ENCODE measurements around the gene CCDC192. TPM values are rescaled to one million over a fixed set of nuclear protein-coding genes. Genes with fewer than 3 reads are reported as not detected.

The CCDC192 gene
- total and polyA plus RNA-seq, 2 donors (not counting 3 experiments of a cell fraction or from before 2014, with no cell fraction given), result not detected

DNA sequence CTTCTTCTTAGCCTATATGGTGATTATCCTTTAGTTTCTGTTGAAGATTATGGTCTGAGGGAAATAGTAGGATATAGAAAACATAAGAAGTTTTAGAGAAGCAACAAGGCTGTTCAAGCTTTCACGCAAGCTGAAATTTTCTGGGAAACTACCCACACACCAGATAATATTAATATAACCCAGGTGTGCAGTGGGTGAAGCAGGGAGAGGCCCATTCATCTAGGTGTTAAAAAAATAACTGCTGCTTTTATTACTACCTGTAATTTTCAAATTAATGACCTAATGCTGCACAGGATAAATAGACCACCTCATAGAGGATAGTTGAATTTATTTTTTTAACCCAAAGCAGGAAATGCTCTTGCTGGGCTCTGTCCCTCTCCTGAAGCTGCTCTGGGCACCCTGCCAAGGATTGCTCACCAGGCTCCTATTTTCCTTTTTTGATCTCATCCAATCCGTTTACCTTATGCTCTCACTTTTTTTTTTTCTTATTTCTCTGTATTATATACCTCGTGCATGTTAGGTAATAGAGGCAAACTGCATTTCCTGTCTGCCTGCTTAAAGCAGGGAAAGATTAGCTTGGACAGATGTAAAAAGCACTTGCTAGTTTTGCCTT, 256.1 kb downstream of the CCDC192 start:
- ChIA-PET POLR2A (no interaction called here), CTCF (interaction anchor here (0.8 to 2.8 kb wide), 10 partner anchors 9 to 395 kb away, joined by 3 to 18 read pairs (median 5); no protein-coding TSS in a partner anchor)
- Histone ChIP-seq H3K4me2 (ENCODE audit: insufficient read depth, low read length) (peak overlapping the region; percentile 58), H2AFZ (ENCODE audit: low read depth, low read length) (no peak overlapping the region), H3K36me3 (ENCODE audit: control insufficient read depth in 2 of 2, extremely low read depth in 1 of 2, insufficient read depth in 2 of 2, low read length in 2 of 2) (no peaks in the 10 kb centered on the region), H3K9me1 (replicated peaks; ENCODE audit: control insufficient read depth, extremely low read depth, insufficient read depth, low read length) (no peaks in the 10 kb centered on the region), H3K27ac (ENCODE audit: insufficient read depth, low read depth, low read length) (peak overlapping the region; percentile 64), H3K9me3 (replicated peaks; ENCODE audit: control insufficient read depth, insufficient read depth, low read length) (no peaks in the 10 kb centered on the region), H3K79me2 (ENCODE audit: control insufficient read depth, insufficient read depth, low read length) (no peaks in the 10 kb centered on the region), H3K4me3 (replicated peaks in 1 of 3; ENCODE audit: insufficient read depth in 1 of 3, low read depth in 1 of 3, low read length in 3 of 3) (no peak overlapping the region), H3K27me3 (ENCODE audit: control insufficient read depth in 2 of 2, insufficient read depth in 2 of 2, low read length in 2 of 2) (no peaks in the 10 kb centered on the region), H4K20me1 (replicated peaks; ENCODE audit: control insufficient read depth, extremely low read depth, insufficient read depth, low read length) (no peaks in the 10 kb centered on the region), H3K9ac (replicated peaks; ENCODE audit: extremely low read depth, insufficient read depth, low read length) (peak overlapping the region; percentile 28), H3K4me1 (ENCODE audit: control insufficient read depth, extremely low read depth, insufficient read depth, low read length) (peaks cover 44% of the 10 kb centered on the region)
- FAIRE-seq, result peak; percentile 84
- DNase-seq (ENCODE audit: low read depth, low spot score), result peak; percentile 86
- no TSS peak for BruUV-seq (replicated peaks)
- dilution Hi-C loops (cut with MboI; ENCODE audit: extremely low pct_ligation_motif_present, low sequenced_read_pairs) (no loop called here), intact Hi-C loops (cut with micrococcal nuclease) (loop anchor here (1.0 to 2.0 kb wide), 4 partner anchors 17 to 124 kb away; partner anchors contain the start of gene SLC12A2)
- no peak for TF ChIP-seq EZH2 (IDR thresholded peaks at IDR 0.05; ENCODE audit: borderline replicate concordance, low read depth, low read length, severe bottlenecking)
- peak; percentile 39 for TF ChIP-seq POLR2AphosphoS5 (IDR thresholded peaks at IDR 0.05; ENCODE audit: insufficient read depth, low read depth, low read length)
- no peak for TF ChIP-seq POLR2A (IDR thresholded peaks at IDR 0.05; ENCODE audit: low read depth, low read length)
- peak; percentile 20 for TF ChIP-seq JUN (IDR thresholded peaks at IDR 0.05; ENCODE audit: borderline replicate concordance, insufficient read depth, insufficient read length, low read depth)
- TF ChIP-seq FOS (IDR thresholded peaks at IDR 0.05; ENCODE audit: borderline replicate concordance, insufficient read depth, low read length), result peak; percentile 51

- Histone ChIP-seq H3K36me3 (ENCODE audit: control insufficient read depth in 2 of 2, extremely low read depth in 1 of 2, insufficient read depth in 2 of 2, low read length in 2 of 2) (no peaks in the 10 kb centered on the region), H3K4me1 (ENCODE audit: control insufficient read depth, extremely low read depth, insufficient read depth, low read length) (peaks cover 44% of the 10 kb centered on the region), H4K20me1 (replicated peaks; ENCODE audit: control insufficient read depth, extremely low read depth, insufficient read depth, low read length) (no peaks in the 10 kb centered on the region), H3K9me3 (replicated peaks; ENCODE audit: control insufficient read depth, insufficient read depth, low read length) (no peaks in the 10 kb centered on the region), H3K9me1 (replicated peaks; ENCODE audit: control insufficient read depth, extremely low read depth, insufficient read depth, low read length) (no peaks in the 10 kb centered on the region), H3K4me3 (replicated peaks in 1 of 3; ENCODE audit: insufficient read depth in 1 of 3, low read depth in 1 of 3, low read length in 3 of 3) (no peak overlapping the region), H2AFZ (ENCODE audit: low read depth, low read length) (no peak overlapping the region), H3K9ac (replicated peaks; ENCODE audit: extremely low read depth, insufficient read depth, low read length) (no peak overlapping the region), H3K4me2 (ENCODE audit: insufficient read depth, low read length) (peak overlapping the region; percentile 58), H3K27ac (ENCODE audit: insufficient read depth, low read depth, low read length) (peak overlapping the region; percentile 64), H3K79me2 (ENCODE audit: control insufficient read depth, insufficient read depth, low read length) (no peaks in the 10 kb centered on the region), H3K27me3 (ENCODE audit: control insufficient read depth in 2 of 2, insufficient read depth in 2 of 2, low read length in 2 of 2) (no peaks in the 10 kb centered on the region)
- ChIA-PET POLR2A (interaction anchor here (0.8 to 1.2 kb wide), 4 partner anchors 28 to 123 kb away, joined by 3 to 6 read pairs (median 4); partner anchors contain the start of gene SLC12A2), CTCF (interaction anchor here (0.8 to 2.7 kb wide), 16 partner anchors 18 to 396 kb away, joined by 3 to 18 read pairs (median 4); no protein-coding TSS in a partner anchor)
- intact Hi-C loops (cut with micrococcal nuclease), result loop anchor here (1.0 to 2.0 kb wide), 6 partner anchors 55 to 241 kb away; no protein-coding TSS in a partner anchor
- TF ChIP-seq JUN (IDR thresholded peaks at IDR 0.05; ENCODE audit: borderline replicate concordance, insufficient read depth, insufficient read length, low read depth) (peak; percentile 27), GATA2 (IDR thresholded peaks at IDR 0.05; ENCODE audit: insufficient read depth, insufficient read length, low read depth, low read length) (peak; percentile 86), FOS (IDR thresholded peaks at IDR 0.05; ENCODE audit: borderline replicate concordance, insufficient read depth, low read length) (peak; percentile 51), EZH2 (IDR thresholded peaks at IDR 0.05; ENCODE audit: borderline replicate concordance, low read depth, low read length, severe bottlenecking) (no peak), POLR2A (IDR thresholded peaks at IDR 0.05; ENCODE audit: low read depth, low read length) (no peak), MYC (IDR thresholded peaks at IDR 0.05; ENCODE audit: low read depth, low read length) (no peak), POLR2AphosphoS5 (IDR thresholded peaks at IDR 0.05; ENCODE audit: insufficient read depth, low read depth, low read length) (peak; percentile 56)
- TF ChIP-seq, protein P1, sequence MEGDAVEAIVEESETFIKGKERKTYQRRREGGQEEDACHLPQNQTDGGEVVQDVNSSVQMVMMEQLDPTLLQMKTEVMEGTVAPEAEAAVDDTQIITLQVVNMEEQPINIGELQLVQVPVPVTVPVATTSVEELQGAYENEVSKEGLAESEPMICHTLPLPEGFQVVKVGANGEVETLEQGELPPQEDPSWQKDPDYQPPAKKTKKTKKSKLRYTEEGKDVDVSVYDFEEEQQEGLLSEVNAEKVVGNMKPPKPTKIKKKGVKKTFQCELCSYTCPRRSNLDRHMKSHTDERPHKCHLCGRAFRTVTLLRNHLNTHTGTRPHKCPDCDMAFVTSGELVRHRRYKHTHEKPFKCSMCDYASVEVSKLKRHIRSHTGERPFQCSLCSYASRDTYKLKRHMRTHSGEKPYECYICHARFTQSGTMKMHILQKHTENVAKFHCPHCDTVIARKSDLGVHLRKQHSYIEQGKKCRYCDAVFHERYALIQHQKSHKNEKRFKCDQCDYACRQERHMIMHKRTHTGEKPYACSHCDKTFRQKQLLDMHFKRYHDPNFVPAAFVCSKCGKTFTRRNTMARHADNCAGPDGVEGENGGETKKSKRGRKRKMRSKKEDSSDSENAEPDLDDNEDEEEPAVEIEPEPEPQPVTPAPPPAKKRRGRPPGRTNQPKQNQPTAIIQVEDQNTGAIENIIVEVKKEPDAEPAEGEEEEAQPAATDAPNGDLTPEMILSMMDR (IDR thresholded peaks at IDR 0.05; ENCODE audit: extremely low read depth in 1 of 2, insufficient read depth in 1 of 2, low read depth in 1 of 2, low read length in 2 of 2), result no peak
- TF ChIP-seq, protein P2, sequence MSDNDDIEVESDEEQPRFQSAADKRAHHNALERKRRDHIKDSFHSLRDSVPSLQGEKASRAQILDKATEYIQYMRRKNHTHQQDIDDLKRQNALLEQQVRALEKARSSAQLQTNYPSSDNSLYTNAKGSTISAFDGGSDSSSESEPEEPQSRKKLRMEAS (IDR thresholded peaks at IDR 0.05; ENCODE audit: insufficient read depth, insufficient read length), result no peak
- FAIRE-seq (peak; percentile 74), DNase-seq (ENCODE audit: low read depth, low spot score) (peak; percentile 91)
- dilution Hi-C loops (cut with MboI; ENCODE audit: extremely low pct_ligation_motif_present, low sequenced_read_pairs), result no loop called here
- BruUV-seq (replicated peaks), result no TSS peak
These were observed 257.1 kb downstream of the CCDC192 start for GRCh38 chr5:127960270-127960691.

Data from endothelial cell of umbilical vein (primary cell).